C4-2B (cell line): ENCODE data around the gene RPS3.

Experiments
- H3K27ac ChIP-seq: fragments of 450-650 bp; 2 replicates; pipeline ENCODE4 v1.5.1; 2017
- CTCF ChIP-seq: fragments of 450-650 bp; conservative IDR thresholded peaks from 2 replicates; pipeline ENCODE4 v1.5.1; 2017; ENCODE audit warnings: mild to moderate bottlenecking
- ZFX ChIP-seq: fragments of 450-650 bp; IDR thresholded peaks from 2 replicates; pipeline ENCODE4 v1.6.1; 2017

The RPS3 gene

GRCh38 chr11:75429641-75429901 is 30.3 kb downstream of the RPS3 start:
- peak overlapping the region; percentile 97 for H3K27ac ChIP-seq
- TF ChIP-seq CTCF (no peak), ZFX (peak; percentile 86)

- H3K27ac ChIP-seq = peak overlapping the region; percentile 97
These were observed 30.8 kb downstream of the RPS3 start for GRCh38 chr11:75429902-75430713.

GRCh38 chr11:75430714-75431532 is 31.6 kb downstream of the RPS3 start:
- H3K27ac ChIP-seq = peak overlapping the region; percentile 97
- TF ChIP-seq CTCF (no peak), ZFX (no peak)

More at GRCh38 chr11:75429902-75430713, 30.8 kb downstream of the RPS3 start:
- TF ChIP-seq ZFX (peak; percentile 82), CTCF (no peak; the same call in 1 of the 2 replicates)

- peak overlapping the region; percentile 97 for H3K27ac ChIP-seq
- TF ChIP-seq ZFX (no peak), CTCF (no peak)
These were observed 32.5 kb downstream of the RPS3 start for GRCh38 chr11:75431533-75432525.

GRCh38 chr11:75432911-75433321 is 33.6 kb downstream of the RPS3 start, which contains the start of gene KLHL35:
TSS of gene KLHL35 (minus strand) at chr11:75433203. CDS start at chr11:75430629, 2,574 bp downstream.
- no peak for TF ChIP-seq CTCF
- no peak within 1 kb of the TSS; the same call in 1 of the 2 replicates for H3K27ac ChIP-seq

- H3K27ac ChIP-seq = no peak overlapping the region
- TF ChIP-seq ZFX (no peak), CTCF (no peak)
These were observed 34.1 kb downstream of the RPS3 start for GRCh38 chr11:75433443-75433842.
